ENCODE measurements around the gene FGF22. TPM values are rescaled to one million over a fixed set of nuclear protein-coding genes. Genes with fewer than 3 reads are reported as not detected.

FGF22 gene
- total and polyA plus RNA-seq, 2 donors, result 0.25 TPM; not detected in 1

DNA sequence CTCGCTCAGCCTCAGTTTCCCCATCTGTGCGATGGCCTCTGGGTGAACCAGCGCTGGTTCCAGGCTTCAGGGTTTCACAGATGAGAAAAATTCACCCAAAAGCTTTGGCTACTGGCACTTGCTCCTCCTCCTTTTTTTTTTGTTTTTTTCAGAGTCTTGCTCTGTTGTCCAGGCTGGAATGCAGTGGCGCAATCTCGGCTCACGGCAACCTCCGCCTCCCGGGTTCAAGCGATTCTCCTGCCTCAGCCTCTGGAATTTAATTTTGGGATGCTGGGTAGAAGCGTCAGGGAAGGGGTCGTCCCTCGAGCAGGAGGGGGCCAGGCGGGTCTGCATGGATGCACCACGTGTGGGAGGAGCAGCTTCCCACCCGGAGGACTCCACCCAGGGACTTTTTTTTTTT lies 48.5 kb downstream of the FGF22 start:
- Histone ChIP-seq H3K4me1 (ENCODE audit: control insufficient read depth in 2 of 2, insufficient read depth in 2 of 2, low read length in 2 of 2) (no peaks in the 10 kb centered on the region), H3K9me3 (ENCODE audit: control insufficient read depth in 2 of 2, insufficient read depth in 1 of 2, low read length in 1 of 2) (peaks cover 0 to 8% of the 10 kb centered on the region in 2 donors), H3K27ac (ENCODE audit: low read depth in 1 of 2, low read length in 1 of 2) (no peak overlapping the region), H3K4me3 (ENCODE audit: low read length in 2 of 2) (no peak overlapping the region), H3K36me3 (ENCODE audit: control insufficient read depth in 2 of 2, insufficient read depth in 2 of 2, low read length in 1 of 2) (no peaks in the 10 kb centered on the region), H3K27me3 (ENCODE audit: control insufficient read depth in 2 of 2, insufficient read depth in 1 of 2, low read length in 1 of 2) (peaks cover 0 to 1% of the 10 kb centered on the region in 2 donors)
- no peak for DNase-seq (ENCODE audit: low read depth in 6 of 9, low spot score in 9 of 9)
- WGBS, result 93% methylated on average over 15 of the region's 15 CpGs

DNA sequence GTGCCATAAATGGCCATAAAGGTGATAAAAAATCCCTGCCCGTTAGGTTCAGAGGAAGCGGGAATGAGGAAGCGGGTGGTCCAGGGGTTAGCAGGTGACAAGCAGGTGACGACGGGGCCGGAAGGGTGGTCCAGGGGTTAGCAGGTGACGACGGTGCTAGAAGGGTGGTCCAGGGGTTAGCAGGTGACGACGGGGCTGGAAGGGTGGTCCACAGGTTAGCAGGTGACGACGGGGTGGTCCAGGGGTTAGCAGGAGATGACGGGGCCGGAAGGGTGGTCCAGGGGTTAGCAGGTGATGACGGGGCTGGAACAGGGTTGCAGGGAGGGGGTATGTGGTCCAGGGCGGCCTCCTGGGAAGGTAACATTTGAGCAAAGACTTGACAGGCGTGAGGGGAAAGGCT lies 49.3 kb downstream of the FGF22 start:
- peaks cover 0 to 8% of the 10 kb centered on the region in 2 donors for H3K9me3 ChIP-seq (ENCODE audit: control insufficient read depth in 2 of 2, insufficient read depth in 1 of 2, low read length in 1 of 2)

GRCh38 chr19:690203-690602 lies 50.5 kb downstream of the FGF22 start:
- no peaks in the 10 kb centered on the region for H3K36me3 ChIP-seq (ENCODE audit: control insufficient read depth in 2 of 2, insufficient read depth in 2 of 2, low read length in 1 of 2)
- no peak overlapping the region for H3K27ac ChIP-seq (ENCODE audit: low read depth in 1 of 2, low read length in 1 of 2)
- H3K4me3 ChIP-seq (ENCODE audit: low read length in 2 of 2), result no peak overlapping the region
- no peaks in the 10 kb centered on the region for H3K4me1 ChIP-seq (ENCODE audit: control insufficient read depth in 2 of 2, insufficient read depth in 2 of 2, low read length in 2 of 2)
- peaks cover 10 to 17% of the 10 kb centered on the region in 2 donors for H3K27me3 ChIP-seq (ENCODE audit: control insufficient read depth in 2 of 2, insufficient read depth in 1 of 2, low read length in 1 of 2)
- no peak for DNase-seq (ENCODE audit: low read depth in 6 of 9, low spot score in 9 of 9)
- peaks cover 0 to 8% of the 10 kb centered on the region in 2 donors for H3K9me3 ChIP-seq (ENCODE audit: control insufficient read depth in 2 of 2, insufficient read depth in 1 of 2, low read length in 1 of 2)
- 88% methylated on average over 18 of the region's 18 CpGs for WGBS

More for the DNA sequence above, 49.3 kb downstream of the FGF22 start:
- WGBS, result 77% methylated on average over 17 of the region's 17 CpGs
- no peak for DNase-seq (ENCODE audit: low read depth in 6 of 9, low spot score in 9 of 9)
- H3K27me3 ChIP-seq (ENCODE audit: control insufficient read depth in 2 of 2, insufficient read depth in 1 of 2, low read length in 1 of 2), result peaks cover 2 to 5% of the 10 kb centered on the region in 2 donors
- no peak overlapping the region for H3K4me3 ChIP-seq (ENCODE audit: low read length in 2 of 2)
- no peaks in the 10 kb centered on the region for H3K36me3 ChIP-seq (ENCODE audit: control insufficient read depth in 2 of 2, insufficient read depth in 2 of 2, low read length in 1 of 2)
- no peak overlapping the region for H3K27ac ChIP-seq (ENCODE audit: low read depth in 1 of 2, low read length in 1 of 2)
- H3K4me1 ChIP-seq (ENCODE audit: control insufficient read depth in 2 of 2, insufficient read depth in 2 of 2, low read length in 2 of 2), result no peaks in the 10 kb centered on the region

Other genes starting within 250 kb of the FGF22 start
- 0.38 TPM for gene C2CD4C, start 230.7 kb upstream of the FGF22 start, total RNA-seq
- gene C2CD4C, start 230.7 kb upstream of the FGF22 start, polyA plus RNA-seq, result 0.59 TPM
- gene SHC2, start 178.8 kb upstream of the FGF22 start, total RNA-seq, result 1.1 TPM
- 5.2 TPM for gene SHC2, start 178.8 kb upstream of the FGF22 start, polyA plus RNA-seq
- 1.4 TPM for gene MADCAM1, start 143.4 kb upstream of the FGF22 start, total RNA-seq
- gene MADCAM1, start 143.4 kb upstream of the FGF22 start, polyA plus RNA-seq, result 0.27 TPM
- 20.4 TPM for gene TPGS1, start 132.4 kb upstream of the FGF22 start, total RNA-seq
- gene TPGS1, start 132.4 kb upstream of the FGF22 start, polyA plus RNA-seq, result 14.3 TPM
- gene CDC34, start 108.1 kb upstream of the FGF22 start, total RNA-seq, result 48.0 TPM
- gene CDC34, start 108.1 kb upstream of the FGF22 start, polyA plus RNA-seq, result 72.0 TPM
- 57.1 TPM for gene GZMM, start 95.8 kb upstream of the FGF22 start, total RNA-seq
- 28.0 TPM for gene GZMM, start 95.8 kb upstream of the FGF22 start, polyA plus RNA-seq
- gene BSG, start 67.3 kb upstream of the FGF22 start, total RNA-seq, result 141 TPM
- 155 TPM for gene BSG, start 67.3 kb upstream of the FGF22 start, polyA plus RNA-seq
- gene HCN2, start 50.0 kb upstream of the FGF22 start, total RNA-seq, result 0.05 TPM
- 0.46 TPM for gene HCN2, start 50.0 kb upstream of the FGF22 start, polyA plus RNA-seq
- 37.0 TPM for gene POLRMT, start 6.3 kb upstream of the FGF22 start, total RNA-seq
- 130 TPM for gene POLRMT, start 6.3 kb upstream of the FGF22 start, polyA plus RNA-seq
- 16.1 TPM for gene RNF126, start 23.3 kb downstream of the FGF22 start, total RNA-seq
- gene RNF126, start 23.3 kb downstream of the FGF22 start, polyA plus RNA-seq, result 38.2 TPM
- gene FSTL3, start 36.5 kb downstream of the FGF22 start, total RNA-seq, result 3.1 TPM
- gene FSTL3, start 36.5 kb downstream of the FGF22 start, polyA plus RNA-seq, result 12.5 TPM
- gene PRSS57, start 55.6 kb downstream of the FGF22 start, total RNA-seq, result 8.5 TPM
- 1.1 TPM for gene PRSS57, start 55.6 kb downstream of the FGF22 start, polyA plus RNA-seq
- 2.2 TPM for gene PALM, start 69.1 kb downstream of the FGF22 start, total RNA-seq
- 11.7 TPM for gene PALM, start 69.1 kb downstream of the FGF22 start, polyA plus RNA-seq
- 0.57 TPM for gene MISP, start 111.2 kb downstream of the FGF22 start, total RNA-seq
- 2.4 TPM for gene MISP, start 111.2 kb downstream of the FGF22 start, polyA plus RNA-seq
- 75.1 TPM for gene PTBP1, start 157.6 kb downstream of the FGF22 start, total RNA-seq
- gene PTBP1, start 157.6 kb downstream of the FGF22 start, polyA plus RNA-seq, result 129 TPM
- 0.19 TPM for gene PLPPR3, start 182.1 kb downstream of the FGF22 start, total RNA-seq
- 0.16 TPM for gene PLPPR3, start 182.1 kb downstream of the FGF22 start, polyA plus RNA-seq
- 6.1 TPM for gene AZU1, start 188.0 kb downstream of the FGF22 start, total RNA-seq
- 5.7 TPM for gene AZU1, start 188.0 kb downstream of the FGF22 start, polyA plus RNA-seq
- gene PRTN3, start 201.1 kb downstream of the FGF22 start, total RNA-seq, result 25.2 TPM
- 15.4 TPM for gene PRTN3, start 201.1 kb downstream of the FGF22 start, polyA plus RNA-seq
- gene ELANE, start 212.4 kb downstream of the FGF22 start, total RNA-seq, result 7.7 TPM
- 11.2 TPM for gene ELANE, start 212.4 kb downstream of the FGF22 start, polyA plus RNA-seq
- gene CFD, start 219.8 kb downstream of the FGF22 start, total RNA-seq, result 6.3 TPM
- 40.0 TPM for gene CFD, start 219.8 kb downstream of the FGF22 start, polyA plus RNA-seq

All from thymus (tissue), 11 donors.